Epidermal melanocyte (primary cell): ENCODE data around the gene UNC5B.

Experiments used
- DNase-seq: peaks from one replicate; pipeline ENCODE4 v3.0.0; 2011; ENCODE audit warnings: low spot score; ENCODE audit not compliant: insufficient read length

The UNC5B gene

DNA sequence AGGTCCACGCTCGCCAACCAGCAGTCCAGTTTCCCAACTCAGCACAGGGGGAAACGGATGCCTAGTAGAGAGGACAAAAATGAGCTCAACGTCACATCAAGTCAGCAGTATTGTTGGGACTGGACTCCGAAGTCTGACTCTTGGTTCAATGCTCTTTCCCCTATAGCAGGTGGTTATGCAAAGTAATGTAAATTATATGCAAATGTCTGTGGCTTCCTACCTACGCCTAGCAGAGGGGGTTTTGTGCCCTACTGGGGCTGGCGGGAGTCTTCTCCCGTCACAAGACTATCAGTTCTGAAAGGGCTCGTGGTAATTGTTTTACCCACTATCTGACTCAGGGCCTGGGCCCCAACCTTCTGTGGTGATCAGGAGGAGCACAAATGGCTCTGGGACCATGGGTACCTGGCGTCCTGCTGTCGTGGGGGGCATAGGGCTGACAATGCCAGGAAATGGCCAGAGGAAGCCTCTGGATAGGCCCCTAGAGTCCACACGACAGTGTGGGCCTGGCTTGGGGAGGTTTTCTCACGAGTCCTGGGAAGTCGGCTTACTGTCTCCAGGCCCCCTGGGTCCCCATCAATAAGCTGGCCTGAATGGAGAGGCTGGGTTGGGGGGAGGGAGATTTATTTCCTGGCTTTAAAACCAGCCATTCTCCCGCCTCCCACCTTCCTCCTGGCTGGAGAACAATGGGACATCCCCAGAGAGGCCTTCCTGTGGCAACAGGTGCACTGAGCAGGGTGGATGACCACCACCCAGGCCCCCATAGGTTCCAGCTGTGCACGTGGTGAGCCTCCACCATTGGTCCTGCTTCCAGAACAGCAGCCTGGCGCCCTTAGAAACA is 41.8 kb downstream of the UNC5B start:
- no peak for DNase-seq

DNA sequence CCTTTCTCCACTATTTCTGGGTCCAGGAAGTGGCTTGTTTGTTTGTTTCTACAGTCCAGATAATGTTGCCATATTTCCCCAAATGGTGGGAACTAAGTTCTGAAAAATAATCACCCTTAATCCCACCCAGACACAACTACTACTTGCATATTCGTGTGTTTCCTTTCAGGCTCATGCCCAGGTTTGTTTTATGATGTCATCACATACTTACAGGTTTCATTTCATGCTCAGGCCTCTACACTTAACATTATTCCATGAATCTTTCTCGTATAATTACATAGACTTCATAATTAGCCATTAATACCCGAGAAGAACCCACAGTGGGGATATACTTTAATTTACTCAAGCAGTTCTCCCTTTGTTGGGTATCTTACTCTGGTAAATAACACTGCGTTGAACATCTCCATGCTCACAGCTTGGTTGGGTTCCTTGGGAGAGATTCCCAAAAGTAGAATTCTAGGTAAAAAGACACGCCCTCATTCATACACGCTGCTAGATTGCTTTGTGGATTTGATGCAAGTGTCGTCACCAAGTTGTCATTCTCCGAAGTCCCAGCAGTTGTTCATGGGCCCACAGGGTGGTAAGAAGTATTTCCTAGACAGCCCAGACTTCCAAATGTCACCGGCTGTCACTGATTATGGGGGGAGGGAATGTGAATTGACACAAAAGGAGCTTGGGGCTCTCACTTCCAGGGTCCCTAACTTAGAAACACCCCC is 42.6 kb downstream of the UNC5B start:
- no peak for DNase-seq

DNA sequence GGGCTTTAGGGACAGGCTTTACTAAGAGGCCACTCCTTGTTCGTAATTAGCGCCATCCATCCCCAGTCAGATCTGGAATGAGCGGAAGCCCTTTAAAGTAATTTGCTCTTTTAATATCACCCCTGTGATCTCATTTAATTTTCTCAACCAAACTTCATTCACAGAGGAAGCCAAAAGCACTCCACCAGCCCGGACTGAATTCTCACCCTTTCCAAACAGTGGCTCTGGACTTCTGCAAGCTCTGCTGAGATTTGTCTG is 43.1 kb downstream of the UNC5B start:
- no peak for DNase-seq

DNA sequence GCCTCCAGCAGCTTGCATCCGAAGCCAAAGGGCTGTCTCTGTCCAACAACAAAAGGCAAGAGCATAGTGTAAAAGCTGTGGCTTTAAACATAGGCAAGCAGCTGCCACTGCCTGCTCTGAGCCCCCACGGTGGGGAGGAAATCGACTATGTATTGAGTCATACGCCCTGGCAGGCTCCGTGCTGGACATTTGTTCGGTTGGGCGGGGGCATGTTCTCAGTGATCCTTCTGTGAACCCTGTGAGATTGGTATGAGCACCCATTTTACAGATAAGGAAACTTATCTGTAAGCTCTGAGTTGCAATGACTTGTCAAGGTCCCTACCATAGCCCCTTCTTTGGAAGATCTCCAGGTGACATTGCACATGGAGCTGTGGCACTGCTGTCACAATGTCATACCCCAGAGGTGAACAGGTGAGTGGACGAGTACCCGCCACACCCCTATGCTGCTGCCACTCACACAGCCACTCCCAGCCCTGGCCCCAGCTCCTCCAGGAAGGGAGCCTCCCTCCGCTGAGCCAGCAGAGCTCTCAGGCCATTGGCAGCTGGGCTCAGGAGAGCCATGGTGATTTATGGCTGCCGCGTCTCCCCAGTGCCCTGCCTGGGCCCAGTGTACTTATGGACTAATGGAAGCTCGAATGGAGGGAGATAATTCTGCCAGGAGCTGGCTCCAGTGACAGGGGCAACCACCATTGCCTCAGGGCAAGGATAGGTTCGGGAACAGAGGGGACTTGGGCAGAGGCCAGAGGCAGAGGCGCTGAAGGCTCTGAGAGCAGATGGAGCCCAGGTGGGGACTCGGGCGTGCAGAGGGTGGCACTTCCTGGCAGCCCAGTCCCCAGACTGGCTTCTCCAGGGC is 43.7 kb downstream of the UNC5B start:
- no peak for DNase-seq

DNA sequence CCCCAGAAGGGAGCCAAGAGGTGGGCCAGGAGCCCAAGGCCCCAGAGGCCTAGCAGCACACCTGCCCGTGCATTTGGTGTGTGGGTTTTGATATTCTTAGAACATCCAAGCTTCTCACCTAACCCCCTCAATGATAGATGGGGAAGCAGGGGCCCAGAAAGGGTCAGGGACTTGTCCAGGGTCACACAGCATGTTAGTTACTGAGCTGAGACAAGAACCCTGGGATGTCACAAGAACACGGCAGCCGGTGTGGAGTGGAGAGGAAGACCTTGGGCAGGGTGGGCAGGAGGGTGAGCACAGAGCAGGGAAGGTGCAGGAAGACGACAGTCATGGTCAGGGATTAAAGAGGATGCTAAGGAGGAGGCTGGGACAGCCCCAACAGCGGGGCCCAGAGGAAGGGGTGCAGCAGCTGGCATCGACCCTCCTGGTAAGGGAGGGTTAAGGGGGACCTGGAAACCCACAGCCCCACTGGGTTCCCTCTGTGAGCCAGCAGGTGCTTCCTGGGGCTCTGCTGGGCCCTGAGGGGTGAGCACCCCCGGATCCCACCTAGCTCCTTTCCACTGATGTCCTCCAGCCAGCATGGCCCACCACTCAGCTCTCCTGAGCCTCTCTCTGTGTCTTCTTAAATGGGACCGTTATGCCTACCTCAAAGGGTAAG is 44.4 kb downstream of the UNC5B start:
- no peak for DNase-seq

DNA sequence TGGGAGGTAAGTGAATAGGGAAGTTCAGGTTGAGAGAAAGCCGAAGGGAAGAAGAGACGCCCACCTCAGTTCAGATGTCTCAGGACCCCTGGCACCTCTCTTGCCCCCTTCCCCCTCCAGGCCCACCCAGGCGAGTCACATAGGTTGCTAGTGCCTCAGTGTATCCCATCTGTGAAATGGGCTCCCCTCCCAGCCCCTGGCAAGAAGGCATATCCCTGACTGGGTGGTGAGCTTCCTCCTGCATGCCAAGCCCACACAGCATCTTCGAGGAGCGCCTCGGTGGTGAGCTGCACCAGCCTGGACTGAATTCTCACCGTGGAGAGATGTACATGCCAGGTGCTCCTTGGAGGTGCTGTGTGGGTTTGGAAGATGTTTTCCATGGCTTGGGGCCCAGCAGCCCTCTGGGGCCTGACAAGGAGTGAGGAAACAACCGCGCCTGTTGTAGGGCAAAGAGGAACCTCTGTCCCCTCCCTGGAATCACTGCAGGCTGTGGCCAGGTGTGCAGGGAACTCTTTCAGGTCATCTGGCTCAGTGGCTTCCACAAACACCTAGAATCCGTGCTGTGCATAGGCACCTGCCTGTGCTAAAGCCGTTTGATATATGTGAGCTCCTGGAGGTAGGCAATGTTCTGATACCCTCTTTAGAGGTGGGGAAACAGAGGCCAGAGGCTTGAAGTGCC is 45.1 kb downstream of the UNC5B start:
- no peak for DNase-seq

DNA sequence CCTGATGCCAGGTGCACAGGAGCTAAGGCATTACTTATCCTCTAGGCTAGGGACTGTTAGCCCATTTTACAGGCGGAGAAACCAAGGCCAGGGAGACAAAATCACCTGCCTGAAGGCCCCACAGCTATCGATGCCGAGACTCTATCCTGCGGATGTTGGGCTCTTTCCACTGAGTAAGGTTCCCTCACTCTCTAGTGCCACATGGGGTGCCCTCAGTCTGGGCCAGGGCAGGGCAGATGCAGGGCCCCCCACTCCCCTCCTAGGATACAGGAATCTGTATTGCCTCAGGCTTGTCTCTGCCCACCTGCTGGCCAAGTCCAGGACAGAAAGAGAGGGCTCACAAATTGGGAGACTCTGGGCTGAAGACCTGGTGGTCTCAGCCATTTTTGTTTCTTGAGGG is 45.7 kb downstream of the UNC5B start:
- no peak for DNase-seq

DNA sequence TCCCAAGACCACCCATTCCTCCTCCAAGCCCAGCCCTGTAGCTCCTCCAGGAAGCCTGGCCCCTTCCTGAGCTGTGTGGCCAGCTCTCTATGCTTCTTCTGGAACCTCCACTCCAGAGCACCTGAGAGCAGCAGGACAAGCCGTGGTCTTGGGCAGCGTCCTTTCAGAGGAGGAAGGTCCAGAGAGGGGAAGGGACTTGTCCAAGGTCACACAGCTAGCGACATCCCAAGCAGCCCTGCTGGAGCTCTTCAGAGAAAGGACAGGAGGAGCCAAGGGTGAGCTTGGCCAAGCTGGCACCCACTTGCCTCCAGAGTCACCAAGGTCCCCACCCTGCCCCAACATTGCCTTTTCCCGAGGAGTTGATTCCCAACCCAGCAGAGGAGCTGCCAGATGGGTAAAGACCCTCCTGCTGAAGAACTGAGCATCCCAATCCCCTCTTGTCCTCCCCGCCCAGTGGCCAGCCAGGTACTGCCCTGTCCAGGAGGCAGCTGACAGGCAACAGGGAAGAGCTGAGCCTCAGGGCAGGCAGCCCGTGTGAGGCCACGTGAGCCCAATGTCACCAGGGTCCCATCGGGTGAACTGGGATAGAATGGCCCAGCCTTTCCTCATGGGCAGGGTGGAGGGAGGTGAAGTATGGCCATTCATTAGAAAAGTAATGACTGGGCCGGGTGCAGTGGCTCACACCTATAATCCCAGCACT is 46.2 kb downstream of the UNC5B start:
- no peak for DNase-seq

DNA sequence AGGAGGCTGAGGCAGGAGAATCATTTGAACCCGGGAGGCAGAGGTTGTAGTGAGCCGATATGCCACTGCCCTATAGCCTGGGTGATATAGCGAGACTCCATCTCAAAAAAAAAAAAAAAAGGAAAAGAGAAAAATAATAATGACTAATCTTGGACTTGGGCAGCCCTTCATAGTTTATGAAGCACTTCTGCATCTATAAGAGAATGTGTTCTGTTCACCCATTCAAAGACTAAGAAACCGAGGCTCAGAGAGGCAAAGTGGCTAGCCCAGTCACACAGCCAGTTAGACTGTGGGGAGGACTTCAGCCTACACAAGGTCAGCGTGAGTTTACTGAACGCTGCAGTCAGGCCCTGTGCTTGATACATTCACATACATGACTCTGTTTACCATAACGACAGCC is 46.9 kb downstream of the UNC5B start:
- DNase-seq = no peak

DNA sequence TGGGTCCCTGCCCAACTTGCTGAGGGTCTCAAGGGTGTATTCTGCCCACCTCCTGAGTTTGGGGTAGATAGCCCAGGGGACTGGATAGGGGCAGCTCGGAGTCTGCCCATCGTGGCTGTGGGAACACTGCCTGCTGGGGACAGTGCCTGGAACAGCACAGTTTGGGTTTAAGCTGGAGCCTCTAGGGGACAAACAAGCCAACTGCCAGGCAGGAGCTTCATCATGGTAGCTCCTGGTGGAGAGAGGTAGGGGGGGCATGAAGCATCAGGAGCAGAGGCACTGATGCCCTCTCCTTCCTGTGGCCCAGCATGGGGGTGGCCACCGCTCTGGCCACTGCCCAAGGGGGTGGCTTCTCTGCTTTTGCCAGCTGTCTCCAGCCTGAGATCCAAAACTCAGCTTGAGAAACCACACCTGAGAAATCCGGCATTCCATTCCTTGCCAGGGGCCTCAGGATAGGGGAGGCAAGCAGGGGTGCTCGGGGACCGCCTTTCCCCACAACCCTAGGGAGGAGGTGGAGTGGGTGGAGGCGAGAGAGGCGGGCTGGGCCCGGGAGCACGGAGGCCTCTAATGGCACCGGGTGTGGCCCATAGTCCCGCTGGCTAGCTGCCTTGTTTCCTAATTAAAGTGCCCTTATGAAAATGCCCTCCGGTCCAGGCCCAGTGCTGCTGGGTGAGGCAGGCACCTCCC is 47.6 kb downstream of the UNC5B start:
- DNase-seq = no peak

DNA sequence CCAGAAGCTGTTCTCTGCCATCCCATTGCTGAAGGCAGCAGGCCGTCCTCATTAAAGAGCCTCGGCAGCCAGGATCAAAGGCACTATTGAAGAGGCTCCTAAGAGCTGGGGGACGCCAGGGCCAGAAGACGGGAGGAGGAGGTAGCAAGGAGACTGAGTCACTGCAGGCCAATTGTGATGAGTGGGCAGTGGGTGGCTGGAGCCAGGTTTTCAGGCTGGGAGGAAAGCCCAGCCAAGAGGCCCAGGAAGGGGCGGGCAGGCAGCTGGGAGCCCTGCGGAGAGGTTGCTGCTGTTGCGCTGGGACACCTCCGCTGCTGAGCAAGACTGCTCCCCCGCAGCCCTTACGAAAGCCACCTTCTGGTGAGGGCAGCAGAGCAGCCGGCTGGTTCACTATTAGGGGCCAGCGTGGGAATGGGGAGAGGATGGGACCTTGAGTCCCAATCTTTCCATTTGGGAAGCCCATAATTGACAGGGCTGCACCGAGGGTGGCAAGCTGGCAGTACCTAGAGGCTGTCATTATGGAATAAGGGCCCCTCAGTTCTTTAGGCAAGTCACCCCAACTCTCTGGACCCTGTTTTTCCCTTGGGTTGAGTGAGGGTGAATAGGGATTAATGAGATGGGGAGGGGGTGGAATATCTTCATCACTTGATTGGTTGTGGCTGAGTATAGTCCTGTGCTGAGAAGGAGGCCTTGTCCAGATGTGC is 48.4 kb downstream of the UNC5B start:
- DNase-seq = no peak

DNA sequence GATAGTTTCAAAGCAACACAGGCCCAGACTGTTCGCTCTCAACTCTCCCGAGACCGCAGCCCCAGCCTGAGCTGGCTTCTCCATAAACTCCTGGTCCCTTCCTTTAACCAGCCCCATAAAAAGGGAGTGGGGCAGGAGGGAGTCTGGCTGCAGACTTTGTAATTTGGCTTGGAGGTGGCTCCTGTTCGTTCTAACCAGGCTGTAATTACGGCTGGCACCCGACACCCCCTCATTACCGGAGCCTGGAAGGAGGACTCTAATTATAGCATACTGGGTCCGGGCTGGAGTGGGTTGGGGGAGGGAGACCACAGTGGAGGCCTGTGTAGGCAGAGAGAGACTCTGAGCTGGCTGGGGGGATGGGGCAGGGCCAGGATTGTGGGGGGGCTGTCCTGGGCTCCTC is 49.7 kb downstream of the UNC5B start:
- DNase-seq = no peak

DNA sequence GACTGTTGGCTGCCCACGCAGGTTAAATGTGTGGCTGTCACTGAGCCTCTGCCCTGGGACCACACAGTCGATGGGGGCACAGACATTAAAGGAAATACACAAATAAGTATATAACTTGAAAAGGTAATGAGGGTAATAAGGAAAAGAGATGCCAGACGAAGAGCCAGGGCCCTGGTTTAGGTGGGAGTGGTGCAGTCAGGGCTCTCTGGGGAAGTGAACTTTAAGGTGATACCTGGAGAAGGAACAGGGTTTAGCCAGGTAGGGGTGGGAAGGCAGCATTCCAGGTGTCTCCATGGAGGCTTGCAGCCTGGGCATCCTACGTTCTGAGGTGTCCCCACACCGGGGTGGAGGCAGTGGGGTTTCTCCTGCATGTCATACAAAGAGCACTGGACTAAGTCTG is 50.4 kb downstream of the UNC5B start:
- no peak for DNase-seq

DNA sequence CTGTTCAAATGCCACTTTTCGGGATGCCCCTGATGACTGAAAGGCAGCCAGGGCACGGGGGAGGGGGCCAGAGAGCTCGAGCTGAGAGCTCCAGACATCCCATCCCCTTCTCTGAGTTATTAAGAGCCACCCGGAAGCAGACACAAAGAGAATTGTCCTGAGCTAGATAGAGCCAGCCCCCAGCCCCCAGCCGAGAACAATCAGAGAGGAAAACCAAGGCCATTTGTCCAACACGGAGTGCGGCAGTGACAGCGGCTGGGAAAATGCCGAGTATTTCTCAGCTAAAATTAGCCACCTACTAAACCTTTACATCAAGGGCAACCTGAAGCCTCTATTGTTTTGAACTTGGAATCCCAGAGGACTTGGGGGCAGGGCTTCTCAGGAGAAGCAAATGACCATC is 51.0 kb downstream of the UNC5B start:
- DNase-seq = no peak

DNA sequence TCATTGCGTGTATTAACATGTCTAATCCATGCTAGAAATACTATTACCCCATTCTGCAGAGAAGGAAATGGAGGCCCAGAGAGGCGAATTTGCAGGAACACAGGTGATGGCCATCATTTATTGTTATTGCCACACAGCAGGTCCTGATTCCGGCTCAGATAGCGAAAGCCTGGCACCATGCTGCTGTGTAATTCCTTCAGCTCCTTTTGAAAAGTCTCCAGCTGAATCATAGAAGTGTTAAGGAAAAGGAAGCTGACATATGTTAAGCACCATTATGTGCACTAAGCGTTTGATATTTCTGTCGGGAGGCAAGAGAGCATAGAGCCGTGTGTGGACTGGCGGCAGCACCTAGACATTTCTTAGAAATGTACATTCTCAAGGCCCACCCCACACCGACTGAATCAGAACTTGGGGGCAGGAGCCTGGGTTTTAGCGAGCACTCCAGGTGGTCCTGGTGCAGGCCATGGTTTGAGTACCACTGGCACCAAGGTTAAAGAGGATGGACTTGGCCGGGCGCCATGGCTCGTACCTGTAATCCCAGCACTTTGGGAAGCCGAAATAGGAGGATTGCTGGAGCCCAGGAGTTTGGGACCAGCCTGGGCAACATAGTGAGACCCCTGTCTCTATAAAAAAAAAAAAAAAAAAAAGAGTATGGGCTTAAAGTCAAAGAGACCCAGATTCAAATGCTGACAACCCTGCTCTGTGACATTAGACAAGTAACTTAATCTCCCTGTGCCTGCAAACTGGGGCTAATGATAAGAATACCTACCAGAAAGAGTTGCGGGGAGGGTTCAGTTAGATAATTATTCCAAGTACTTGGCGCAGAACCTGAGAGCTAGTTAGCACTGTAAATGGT is 52.2 kb downstream of the UNC5B start:
- no peak for DNase-seq

DNA sequence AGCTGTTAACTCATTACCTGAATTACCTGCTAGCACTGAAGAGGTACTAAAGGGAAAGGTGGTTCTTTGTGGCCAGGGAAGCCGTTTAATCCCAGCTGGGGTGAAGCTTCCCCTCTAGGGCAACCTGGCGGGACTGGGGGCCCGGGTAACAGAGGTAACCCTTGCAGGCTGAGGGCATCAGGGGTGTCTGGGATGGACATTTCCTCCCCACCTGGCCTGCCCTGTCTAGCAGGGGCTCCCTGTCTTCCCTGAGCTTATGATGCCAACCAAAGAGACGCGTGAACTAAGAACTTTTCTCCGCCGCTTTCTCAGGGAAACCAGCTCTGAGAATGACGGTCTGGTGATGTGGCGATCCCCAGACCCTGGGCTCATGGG is 52.8 kb downstream of the UNC5B start:
- no peak for DNase-seq

DNA sequence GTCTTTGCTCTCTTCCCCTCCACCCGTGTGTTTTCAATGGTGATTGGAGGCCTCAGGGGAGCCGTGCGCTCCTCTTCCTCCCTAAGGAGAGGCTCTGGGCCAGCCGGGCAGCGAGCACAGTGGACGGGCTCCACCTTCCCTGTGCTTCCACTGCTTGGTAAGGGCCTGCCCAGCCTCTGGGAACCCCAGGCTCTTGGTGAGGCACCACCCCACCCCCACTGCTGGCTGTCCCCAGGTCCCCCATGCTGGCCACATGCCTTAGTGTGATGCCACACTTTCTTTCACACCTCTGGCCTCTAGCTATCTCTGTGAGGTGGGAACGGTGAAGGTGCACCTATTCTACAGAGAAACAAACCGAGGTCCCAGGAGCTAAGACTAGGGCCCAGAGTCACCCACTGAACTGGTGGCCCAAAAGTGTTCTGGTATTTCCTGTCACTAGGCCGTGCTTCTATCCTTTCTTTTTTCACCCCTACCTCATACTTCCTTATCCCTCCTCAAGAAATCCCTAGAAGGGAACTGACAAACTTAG is 53.3 kb downstream of the UNC5B start:
- DNase-seq = no peak
